Stimulated activated CD8-positive, alpha-beta memory T cell treated with anti-CD3 and anti-CD28 coated beads, Interleukin-15, amount 100 ng/mL, for 1 hour (primary cell): Measurements from ENCODE around the gene OR8D4.
"Not testable (repeated sequence)": the region's sequence is repeated elsewhere in the genome, so short reads cannot be mapped to it uniquely, and the experiment has no call there.

Source experiments
- DNase-seq: peaks from one replicate; pipeline ENCODE4 v3.0.0-alpha.2; 2020; ENCODE audit warnings: low read depth

The OR8D4 gene

DNA sequence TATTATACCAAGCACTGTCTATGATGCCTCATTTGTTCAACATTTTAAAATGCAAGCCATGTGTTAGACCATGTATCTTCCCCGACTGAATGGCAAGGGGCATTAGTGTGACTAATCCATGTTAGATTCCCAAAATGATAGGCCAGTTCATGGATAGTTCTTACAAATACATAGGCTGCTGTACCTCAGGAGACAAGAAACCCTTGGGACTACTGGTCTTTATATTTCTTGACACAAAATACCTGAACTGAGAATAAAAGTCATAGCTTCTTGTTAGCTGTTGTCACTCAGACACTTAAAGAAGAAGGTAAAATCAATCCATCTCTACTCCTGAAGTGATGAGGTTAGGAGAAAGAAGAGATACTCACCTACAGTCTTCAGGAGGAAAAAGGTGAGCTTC, at the start of gene OR8D4:
OR8D4 (plus strand) TSS at position 301 of the 400 bp plus-strand sequence. CDS start 4,265 bp downstream, outside the sequence.
- no peak for DNase-seq

DNA sequence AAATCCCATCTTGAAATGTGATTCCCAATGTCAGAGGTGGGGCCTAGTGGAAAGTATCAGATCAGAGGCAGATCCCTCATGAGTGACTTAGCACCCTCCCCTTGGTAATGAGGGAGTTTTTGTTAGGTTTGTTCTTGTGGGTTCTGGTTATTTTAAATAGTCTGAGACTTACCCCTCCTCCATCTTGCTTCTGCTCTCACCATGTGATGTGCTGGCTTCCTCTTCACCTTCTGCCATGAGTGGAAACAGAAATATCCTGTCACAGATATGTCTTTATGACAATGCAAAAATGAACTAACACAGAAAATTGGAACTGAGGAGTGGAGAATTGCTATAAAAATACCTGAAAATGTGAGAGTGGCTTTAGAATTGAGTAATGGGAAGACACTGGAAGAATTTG, 49.6 kb upstream of the OR8D4 start:
- DNase-seq: no peak

DNA sequence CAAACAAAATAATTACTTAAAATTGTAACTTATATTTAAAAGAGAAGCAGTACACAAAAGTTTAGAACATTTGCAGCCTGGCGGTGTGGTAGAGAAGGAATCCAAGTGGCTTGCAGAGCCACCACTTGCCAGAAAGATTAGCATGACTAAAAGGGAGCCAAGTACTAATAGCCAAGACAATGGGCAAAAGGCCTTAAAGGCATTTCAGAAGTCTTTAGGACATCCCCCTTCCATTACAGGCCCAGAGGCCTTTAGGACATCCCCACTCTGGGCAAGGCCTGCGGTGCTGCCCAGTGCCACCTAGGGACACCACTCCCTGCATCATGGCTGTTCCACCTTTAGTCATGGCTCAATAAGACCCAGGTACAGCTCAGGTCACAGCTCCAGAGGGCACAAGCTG, 48.9 kb upstream of the OR8D4 start:
- no peak for DNase-seq

GRCh38 chr11:123856444-123856843, 45.5 kb upstream of the OR8D4 start:
- DNase-seq: no peak

GRCh38 chr11:123859731-123860130, 42.2 kb upstream of the OR8D4 start:
- DNase-seq: no peak

DNA sequence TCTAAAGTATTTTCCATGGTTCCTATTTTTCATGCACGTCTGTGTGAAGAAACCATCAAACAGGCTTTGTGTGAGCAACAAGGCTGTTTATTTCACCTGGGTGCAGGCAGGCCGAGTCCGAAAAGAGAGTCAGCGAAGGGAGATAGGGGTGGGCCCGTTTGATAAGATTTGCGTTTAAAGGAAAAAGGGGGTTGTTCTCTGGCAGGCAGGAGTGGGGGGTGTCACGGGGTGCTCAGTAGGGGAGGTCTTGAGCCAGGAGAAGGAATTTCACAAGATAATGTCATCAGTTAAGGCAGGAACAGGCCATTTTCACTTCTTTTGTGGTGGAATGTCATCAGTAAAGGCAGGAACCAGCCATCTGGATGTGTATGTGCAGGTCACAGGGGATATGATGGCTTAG, 36.7 kb upstream of the OR8D4 start:
- not testable (repeated sequence) for DNase-seq

DNA sequence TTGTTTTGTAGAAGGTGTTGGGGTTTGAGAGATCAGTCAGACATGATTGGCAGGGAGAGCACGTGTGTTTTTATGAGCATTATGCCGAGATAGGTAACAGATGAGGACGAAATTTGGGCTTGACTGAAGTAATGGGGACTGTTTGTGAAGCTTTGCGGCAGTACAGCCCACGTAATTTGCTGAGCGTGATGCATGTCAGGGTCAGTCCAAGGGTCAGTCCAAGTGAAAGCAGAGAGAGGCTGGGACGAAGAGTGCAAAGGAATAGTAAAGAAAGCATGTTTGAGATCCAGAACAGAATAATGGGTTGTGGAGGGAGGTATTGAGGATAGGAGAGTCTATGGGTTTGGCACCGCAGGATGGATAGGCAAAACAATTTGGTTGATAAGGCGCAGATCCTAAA, 34.2 kb upstream of the OR8D4 start:
- DNase-seq: not testable (repeated sequence)

- no peak for DNase-seq
Measured at GRCh38 chr11:123880912-123881311, 21.1 kb upstream of the OR8D4 start.

GRCh38 chr11:123885570-123885969, 16.4 kb upstream of the OR8D4 start, which contains the start of gene TMEM225:
TSS of gene TMEM225 (minus strand) at chr11:123885670. CDS start at chr11:123885425, 245 bp downstream.
- no peak for DNase-seq

- DNase-seq: no peak
Measured at GRCh38 chr11:123892031-123892430, 9.9 kb upstream of the OR8D4 start.

- no peak for DNase-seq
Measured at GRCh38 chr11:123899792-123900191, 2.2 kb upstream of the OR8D4 start.

DNA sequence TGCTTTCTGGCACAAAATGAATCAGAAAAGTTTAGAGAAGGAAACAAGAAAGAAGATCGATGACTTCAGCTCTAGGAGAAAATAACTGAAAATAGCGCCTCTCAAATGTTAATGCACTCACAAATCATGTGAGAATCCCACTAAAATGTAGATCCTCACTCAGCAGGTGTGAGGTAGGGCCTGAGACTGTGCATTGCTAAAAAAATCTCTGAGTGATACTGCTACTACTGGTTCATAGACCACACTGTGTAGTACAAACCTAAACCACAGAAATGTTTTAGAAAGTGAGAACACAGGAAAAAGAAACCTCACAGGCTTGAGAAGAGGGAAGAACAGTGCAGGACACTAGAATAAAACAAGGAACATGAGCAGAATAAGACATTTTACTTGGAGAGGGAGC, 2.0 kb downstream of the OR8D4 start:
- no peak for DNase-seq

DNA sequence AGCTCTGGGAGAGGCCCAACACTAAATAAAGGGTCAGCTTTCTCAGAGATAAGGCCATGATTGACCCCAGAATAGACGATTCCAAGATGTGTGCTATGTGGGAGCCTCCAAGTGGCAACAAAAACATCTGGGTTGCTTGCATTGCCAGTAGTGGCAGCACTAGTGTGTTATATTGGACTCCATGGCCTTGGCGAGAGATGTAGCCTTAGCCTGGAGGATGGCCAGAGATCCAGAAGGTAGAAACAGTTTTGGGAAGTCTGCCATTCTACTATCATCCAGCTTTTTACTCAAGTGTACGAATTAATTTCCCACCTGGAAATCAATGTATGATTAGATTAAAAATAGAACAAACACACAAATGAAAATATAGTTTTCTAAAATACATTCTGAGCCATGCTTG, 3.0 kb downstream of the OR8D4 start:
- no peak for DNase-seq

- DNase-seq: no peak
Measured at GRCh38 chr11:123905826-123906225, 3.9 kb downstream of the OR8D4 start.

DNA sequence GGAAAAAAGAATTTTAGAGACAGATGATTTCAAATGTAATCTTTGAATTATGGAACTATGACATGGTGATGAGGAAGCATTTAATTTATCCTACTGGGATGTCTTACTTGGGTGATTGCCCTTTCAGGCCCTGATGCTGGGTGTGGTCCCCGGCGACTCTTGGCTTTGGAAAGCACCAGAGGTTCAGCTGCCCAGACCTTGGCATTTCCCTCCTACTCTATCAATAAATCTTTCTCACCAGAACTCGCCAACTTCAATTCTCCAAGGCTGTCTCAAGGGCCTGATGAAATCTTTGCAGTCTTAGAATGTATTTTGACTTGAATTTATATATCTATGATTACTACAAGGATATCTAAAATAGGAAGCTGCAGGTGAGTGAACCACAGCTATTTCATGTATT, 19.0 kb downstream of the OR8D4 start:
- DNase-seq: no peak

GRCh38 chr11:123924027-123924426, 22.1 kb downstream of the OR8D4 start:
- DNase-seq: no peak

DNA sequence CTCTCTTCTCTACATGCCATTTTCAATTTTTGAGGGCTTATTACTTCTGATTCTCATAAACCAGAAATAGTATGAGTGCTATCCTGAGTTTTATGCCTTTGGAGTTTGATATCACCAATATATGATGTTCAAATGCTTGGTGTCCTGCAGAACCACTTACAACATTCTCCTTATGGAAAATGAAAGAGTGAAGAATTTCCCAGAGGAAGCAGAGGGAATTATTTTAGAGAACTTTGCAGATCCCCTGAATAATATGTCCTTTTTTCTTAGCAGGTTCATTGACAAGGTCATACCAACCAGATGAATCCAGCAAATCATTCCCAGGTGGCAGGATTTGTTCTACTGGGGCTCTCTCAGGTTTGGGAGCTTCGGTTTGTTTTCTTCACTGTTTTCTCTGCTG, 37.4 kb downstream of the OR8D4 start, which contains the start of gene OR4D5:
OR4D5 (plus strand) TSS at position 301 of the 400 bp plus-strand sequence; CDS start at position 301, 0 bp downstream.
- no peak for DNase-seq

GRCh38 chr11:123942413-123942812, 40.4 kb downstream of the OR8D4 start:
- no peak for DNase-seq

GRCh38 chr11:123943738-123944137, 41.8 kb downstream of the OR8D4 start, which contains the start of gene OR6T1:
TSS of gene OR6T1 (minus strand) at chr11:123943838. CDS start at chr11:123943838, 0 bp downstream.
- no peak for DNase-seq

- no peak for DNase-seq
Measured at GRCh38 chr11:123945132-123945531, 43.2 kb downstream of the OR8D4 start.

DNA sequence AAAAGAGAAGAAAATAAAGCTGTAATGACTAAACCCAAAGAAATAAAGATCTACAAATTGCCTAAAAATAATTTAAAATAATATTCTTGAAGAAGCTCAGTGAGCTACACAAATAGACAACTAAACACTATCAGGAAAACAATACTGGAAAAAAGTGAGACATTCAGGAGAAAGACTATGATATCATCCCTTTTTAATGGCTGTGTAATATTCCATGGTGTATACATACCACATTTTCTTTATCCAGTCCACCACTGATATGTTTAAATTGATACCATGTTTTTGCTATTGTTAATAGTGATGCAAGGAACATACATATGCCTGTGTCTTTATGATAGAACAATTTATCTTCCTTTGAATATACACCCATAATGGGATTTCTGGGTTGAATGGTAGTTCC, 54.8 kb downstream of the OR8D4 start:
- DNase-seq: no peak
